Head of caudate nucleus (tissue), 42 donors: ENCODE data around the gene TRIM31.
"Not testable (repeated sequence)": the region's sequence is repeated elsewhere in the genome, so short reads cannot be mapped to it uniquely, and the experiment has no call there.

ENCODE experiments used
- DNase-seq, 42 donors: peaks; one replicate each; pipeline versions ENCODE4 v3.0.0 to v3.0.0-alpha.2; 2020 to 2021; ENCODE audit warnings: mixed read lengths in 7 of 42
- intact Hi-C: fragments of 100-400 bp; cut with DNase I; formaldehyde crosslinking; loops from one replicate; pipeline ENCODE4 v1.15.0; 2022

TRIM31 gene

DNA sequence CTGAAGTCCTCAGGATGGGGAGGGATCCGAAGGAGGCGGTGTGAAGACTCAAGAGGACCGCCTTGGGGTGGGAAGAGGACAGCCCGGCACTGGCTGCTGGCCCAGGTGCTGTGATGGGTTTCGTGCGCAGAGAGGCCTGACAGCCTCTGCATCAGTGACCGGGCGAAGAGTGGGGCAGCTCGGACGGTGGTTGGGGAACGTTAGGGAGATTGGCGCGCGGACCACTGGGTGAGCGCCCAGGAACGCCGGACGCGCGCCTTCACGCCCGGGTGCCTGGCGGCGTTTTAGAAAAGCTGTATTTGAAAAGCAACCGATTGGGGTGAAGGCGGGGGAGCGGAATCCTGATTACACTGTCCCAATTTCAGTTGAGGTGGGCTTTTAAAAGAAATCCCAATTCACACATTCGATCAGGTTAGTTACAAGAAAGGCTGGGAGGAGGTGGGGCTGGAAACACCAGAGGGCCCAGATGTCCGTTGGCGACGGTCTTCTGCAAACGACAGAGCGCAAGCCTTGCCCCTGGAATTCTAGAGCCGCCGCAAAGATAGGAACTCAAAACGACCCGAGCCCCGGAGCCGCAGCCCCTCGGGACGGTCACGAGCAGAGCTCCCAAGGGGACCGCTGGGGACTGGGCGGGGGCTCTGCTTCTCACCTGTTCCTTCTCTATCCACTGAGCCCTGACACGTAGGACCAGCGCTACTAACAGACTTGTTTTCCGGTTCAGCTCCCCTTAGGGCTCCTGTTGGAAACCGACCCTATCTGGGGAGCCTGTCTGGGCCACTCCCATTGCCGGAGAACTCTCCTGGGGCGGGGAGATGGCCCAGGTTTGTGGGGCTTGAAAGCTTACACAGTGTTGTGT lies 14.6 kb upstream of the TRIM31 start:
- intact Hi-C loops, result no loop called here
- no peak for DNase-seq

- intact Hi-C loops, result no loop called here
- no peak for DNase-seq
Measured at GRCh38 chr6:30122515-30122914, 9.6 kb upstream of the TRIM31 start.

DNA sequence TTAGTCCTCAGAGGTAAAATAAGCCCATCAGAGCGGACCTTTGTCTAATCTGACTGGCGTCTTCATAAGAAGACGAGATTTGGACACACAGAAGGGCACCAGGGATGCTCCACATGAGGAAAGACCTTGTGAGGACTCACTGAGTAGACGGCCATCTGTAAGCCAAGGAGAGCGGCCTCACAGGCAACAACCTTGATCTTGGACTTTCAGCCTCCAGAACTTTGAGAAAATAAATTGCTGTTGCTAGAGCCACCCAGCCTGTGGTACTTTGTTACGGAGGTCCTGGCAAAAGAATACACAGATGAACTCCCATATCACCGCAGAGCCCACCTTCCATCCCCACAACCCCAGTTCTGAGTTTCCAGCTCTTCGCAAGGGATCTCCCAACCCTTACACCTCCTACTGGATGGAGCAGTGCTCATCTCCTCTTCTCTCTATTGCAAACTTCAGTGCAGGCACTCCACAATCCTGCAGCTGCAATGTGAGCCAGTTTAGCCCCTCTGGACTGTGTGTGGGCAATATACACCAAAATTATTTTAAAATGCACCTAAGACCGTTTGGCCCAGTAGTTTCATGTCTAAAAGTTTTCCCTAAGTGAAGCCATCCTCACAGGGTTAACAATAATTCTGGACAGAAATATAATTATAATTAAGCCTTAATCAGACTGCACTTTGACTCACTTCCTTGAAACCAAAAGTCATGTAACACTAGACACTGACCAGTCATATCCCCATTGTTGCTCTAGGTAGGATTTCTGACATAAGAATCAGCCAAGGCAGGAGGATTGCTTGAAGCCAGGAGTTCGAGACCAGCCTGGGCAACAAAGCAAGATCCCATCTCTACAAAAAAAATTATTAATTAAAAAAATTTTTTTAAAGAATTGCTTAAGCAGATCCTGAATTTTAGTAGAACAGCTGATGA lies 8.8 kb upstream of the TRIM31 start:
- intact Hi-C loops, result no loop called here
- no peak for DNase-seq

DNA sequence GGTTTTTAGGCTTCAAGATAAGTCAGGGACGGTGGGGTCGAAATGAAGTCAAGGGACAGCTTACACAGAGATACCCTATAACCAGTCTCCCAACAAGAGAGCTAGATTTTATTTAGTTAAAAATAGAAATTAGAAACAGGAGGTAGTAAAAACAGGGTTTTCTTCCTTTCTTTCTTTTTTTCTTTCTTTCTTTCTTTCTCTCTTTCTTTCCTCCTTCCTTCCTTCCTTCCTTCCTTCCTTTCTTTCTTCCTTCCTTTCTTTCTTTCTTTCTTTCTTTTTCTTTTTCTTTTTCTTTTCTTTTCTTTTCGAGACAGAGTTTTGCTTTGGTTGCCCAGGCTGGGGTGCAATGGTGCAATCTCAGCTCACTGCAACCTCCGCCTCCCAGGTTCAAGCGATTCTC lies 5.8 kb upstream of the TRIM31 start:
- DNase-seq, intact Hi-C loops: not testable (repeated sequence)

GRCh38 chr6:30116724-30117123 lies 3.8 kb upstream of the TRIM31 start:
- no peak for DNase-seq
- intact Hi-C loops, result no loop called here

DNA sequence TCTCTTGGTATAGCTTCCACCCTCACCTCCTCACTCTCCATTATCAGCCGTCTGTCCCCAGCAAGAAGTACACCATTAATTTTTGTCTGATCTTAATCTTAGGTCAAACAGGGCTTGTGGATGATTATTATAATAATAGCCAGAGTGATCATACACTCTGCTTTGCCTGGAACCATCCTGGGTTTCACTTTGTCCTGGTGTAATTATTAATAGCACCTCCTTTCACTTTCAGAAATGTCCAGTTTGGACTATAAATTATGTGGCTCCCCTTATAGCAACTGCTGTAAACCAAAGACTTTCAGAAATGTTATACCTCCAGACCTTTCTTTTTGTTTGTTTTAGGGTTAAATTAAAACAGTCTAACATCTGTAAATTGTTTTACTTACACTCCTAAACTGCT lies 951 bp upstream of the TRIM31 start:
- no peak for DNase-seq
- intact Hi-C loops, result no loop called here

GRCh38 chr6:30112402-30112994 lies 392 bp downstream of the TRIM31 start:
- intact Hi-C loops, result no loop called here

DNA sequence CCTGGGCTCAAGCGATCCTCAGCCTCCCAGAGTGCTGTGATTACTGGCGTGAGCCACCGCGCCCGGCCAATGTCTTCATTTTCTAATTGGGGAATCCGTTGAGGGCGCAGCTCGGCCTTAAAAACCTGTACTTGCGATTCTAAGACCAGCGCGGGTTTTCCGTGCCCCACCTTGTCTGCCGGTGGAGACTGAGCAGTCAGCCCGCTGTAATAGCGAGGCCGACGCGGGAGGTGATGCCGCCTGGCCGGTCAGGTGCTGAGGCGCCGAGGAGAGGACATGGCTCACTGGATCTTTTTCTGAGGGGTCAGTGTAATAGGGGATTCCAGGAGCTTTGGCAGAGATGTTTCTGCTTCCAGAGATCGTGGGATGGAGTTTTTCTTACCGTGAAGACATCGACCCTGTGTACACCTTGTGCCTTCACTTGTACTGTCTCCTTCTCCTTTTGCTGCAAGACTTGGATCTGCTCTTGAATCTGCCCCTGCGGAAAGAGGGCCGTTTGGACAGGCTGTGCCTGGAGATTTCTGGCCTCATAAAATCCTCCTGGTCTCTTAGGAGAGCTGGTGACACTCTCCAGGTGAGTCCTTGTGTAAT lies 1.5 kb downstream of the TRIM31 start:
- DNase-seq, result no peak
- intact Hi-C loops, result no loop called here

More at GRCh38 chr6:30112402-30112994, 392 bp downstream of the TRIM31 start:
- no peak for DNase-seq

DNA sequence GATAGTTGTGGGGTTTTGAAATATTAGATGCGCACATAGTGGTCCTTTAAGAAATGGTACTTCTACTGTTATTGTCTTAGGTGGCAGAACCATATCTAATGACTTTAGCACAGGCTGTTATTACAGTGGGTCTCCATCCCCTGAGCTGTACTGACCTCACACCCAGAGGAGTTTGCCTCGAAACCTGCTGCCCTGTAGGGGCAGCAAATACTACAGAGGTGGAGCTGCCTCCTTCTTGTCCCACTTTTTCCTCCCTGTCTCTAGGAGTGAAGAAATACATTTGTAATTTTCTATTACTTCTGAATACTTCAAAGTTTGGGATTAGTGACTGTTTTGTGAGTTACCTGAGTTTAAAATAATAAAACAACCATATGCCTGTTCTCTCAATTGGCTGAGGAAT lies 8.2 kb downstream of the TRIM31 start:
- no peak for DNase-seq
- intact Hi-C loops, result no loop called here

DNA sequence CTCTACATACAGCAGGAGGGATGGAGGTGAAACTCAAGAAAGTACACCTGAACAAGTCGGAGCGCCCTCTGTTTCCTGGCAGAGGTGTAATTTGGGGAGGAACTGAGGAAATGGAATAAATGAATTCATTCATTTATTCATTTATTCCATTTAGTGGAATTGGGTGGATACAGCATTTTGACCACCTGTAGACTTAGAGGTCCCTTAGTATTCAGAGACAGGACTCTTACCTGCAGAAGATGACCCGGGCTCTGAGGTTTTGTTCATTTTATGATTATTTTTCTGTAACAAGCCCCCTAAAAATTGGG lies 9.1 kb downstream of the TRIM31 start:
- intact Hi-C loops, result no loop called here
- DNase-seq, result no peak

GRCh38 chr6:30102970-30103871 lies 9.7 kb downstream of the TRIM31 start:
- intact Hi-C loops, result no loop called here

GRCh38 chr6:30102414-30102969 lies 10.4 kb downstream of the TRIM31 start:
- intact Hi-C loops, result no loop called here
- DNase-seq, result peak in 5 of 42 donors; percentile 4 to 15 (median 11)

More at GRCh38 chr6:30102970-30103871, 9.7 kb downstream of the TRIM31 start:
- DNase-seq, result peak; percentile 71 to 94 (median 85)

DNA sequence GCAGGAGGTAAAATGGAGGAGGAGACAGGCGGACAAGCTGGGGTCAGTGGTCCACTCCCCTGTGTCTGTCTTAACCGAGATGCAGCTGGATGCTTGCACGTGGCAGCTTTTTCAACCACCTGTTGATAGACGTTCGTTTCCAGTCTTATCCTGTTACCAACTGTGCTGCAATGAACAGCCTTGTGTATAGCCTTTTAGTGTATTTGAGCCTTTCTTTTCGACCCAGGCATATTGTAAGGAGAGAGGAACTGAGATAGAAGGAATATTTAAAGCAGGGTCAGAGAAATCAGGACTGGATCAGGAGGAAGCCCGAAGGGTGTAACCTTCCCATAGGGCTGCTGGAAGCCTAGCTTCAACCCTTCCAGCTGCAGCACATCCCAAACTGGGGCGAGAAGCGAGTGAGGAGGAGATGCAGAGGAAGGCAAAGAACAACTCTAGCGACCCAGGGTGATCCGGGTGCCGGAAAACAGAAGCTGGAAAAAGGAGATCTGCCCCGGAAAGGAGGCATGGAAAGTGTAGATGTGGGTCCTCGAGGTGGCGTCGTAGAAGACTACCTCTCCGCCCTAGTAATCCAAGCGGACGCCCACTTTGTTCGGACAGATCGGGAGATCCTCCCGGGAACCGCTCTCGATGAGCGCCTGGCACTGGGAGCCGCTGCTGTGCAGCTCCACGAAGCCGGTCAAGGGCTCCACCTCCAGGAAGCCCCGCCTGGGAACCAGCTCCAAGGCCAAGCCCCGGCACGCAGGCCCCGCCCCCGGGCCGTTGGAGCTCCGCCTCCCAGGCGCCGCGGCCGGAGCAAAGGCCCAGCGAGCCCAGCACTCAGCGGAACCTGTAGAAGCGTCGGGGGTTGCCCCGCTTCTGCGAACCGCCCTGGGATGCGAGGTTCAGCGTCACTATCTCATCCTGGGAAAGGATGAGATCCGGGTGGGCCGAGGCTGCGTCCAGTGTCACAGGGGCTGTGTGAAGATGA lies 11.2 kb downstream of the TRIM31 start:
- intact Hi-C loops, result no loop called here
- peak; percentile 71 to 95 (median 87) for DNase-seq

DNA sequence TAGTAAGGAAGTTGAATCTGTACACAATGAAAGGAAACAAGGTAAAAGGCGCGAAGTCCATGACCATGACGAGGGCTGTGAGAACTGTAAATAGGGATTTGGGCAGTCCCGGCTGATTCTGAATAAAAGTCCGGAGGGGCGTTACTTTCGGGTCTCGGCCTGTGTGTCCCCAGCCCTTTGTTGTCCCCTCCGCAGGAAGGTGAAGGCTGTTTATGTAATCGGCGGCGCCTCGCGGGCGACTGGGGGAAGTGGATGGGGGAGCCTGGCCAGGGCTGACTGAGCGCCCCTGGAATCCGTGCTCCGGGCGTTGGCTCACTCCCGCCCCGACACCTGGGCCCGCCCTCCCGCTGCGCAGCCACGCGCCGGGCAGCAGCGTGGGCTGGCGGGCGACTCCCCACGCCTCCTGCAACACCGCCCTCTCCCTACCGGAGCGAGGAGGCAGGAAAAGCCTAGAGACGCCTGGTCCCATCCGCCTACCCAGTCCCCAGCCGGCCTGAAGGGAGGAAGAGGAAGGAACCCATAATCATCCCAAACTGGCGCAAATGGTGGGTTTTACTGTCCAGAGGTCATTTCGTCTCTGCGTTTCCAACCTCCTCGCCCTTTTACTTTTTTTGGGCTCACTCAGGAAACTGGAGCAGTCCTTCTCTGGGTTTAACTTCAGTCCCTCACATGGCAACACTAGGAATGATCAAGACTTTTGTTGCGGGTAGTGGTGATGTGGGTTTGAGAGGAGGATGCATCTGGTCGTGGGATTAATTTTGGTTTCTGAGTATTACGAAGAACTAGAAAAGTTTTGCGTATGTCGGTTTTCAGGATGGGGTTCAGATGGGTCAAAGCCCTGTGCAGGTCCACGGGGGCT lies 12.1 kb downstream of the TRIM31 start:
- intact Hi-C loops, result no loop called here
- DNase-seq, result peak in 1 of 42 donors; percentile 28

- no peak for DNase-seq
- intact Hi-C loops, result no loop called here
Measured at GRCh38 chr6:30100154-30100553, 12.7 kb downstream of the TRIM31 start.
